Panc1 (cell line): ENCODE measurements around the gene PRR22.

Source experiments
- CTCF ChIP-seq: fragments of 450-650 bp; IDR thresholded peaks from 2 replicates; pipeline ENCODE4 v1.5.1; 2017; ENCODE audit warnings: mild to moderate bottlenecking
- POLR2AphosphoS5 ChIP-seq: IDR thresholded peaks from 2 replicates; pipeline ENCODE4 v1.6.1; 2012; ENCODE audit warnings: mild to moderate bottlenecking, low read depth, low read length, moderate library complexity
- SIN3A ChIP-seq: IDR thresholded peaks from 2 replicates; pipeline ENCODE4 v1.6.1; 2012; ENCODE audit warnings: low read depth, mild to moderate bottlenecking, low read length, moderate library complexity, borderline replicate concordance; ENCODE audit not compliant: insufficient read depth

GRCh38 chr19:5742051-5742450 lies 42.5 kb downstream of the PRR22 start:
- TF ChIP-seq POLR2AphosphoS5, result no peak
- TF ChIP-seq CTCF, result no peak
- no peak for TF ChIP-seq SIN3A
